Hepatocyte (in vitro differentiated cells): ENCODE measurements around the gene ADCYAP1. TPM values are rescaled to one million over a fixed set of nuclear protein-coding genes. Genes with fewer than 3 reads are reported as not detected.
A peak's percentile ranks its signal among the peaks of the same experiment; 100 is the strongest.

Source experiments
- DNase-seq: peaks from one replicate; pipeline ENCODE4 v3.0.0-alpha.2; 2016; ENCODE audit warnings: low spot score
- H2AFZ ChIP-seq: fragments of 200-600 bp; sonication (generic); 2 replicates; pipeline ENCODE4 v1.6.0; 2016; ENCODE audit warnings: antibody characterized with exemption, mild to moderate bottlenecking
- H3K27ac ChIP-seq: fragments of 200-600 bp; sonication (generic); 2 replicates; pipeline ENCODE4 v1.5.1; 2016; ENCODE audit warnings: mild to moderate bottlenecking
- H3K27me3 ChIP-seq: fragments of 200-600 bp; sonication (generic); 2 replicates; pipeline ENCODE4 v1.6.1; 2016
- H3K36me3 ChIP-seq: fragments of 200-600 bp; sonication (generic); replicated peaks from 2 replicates; pipeline ENCODE4 v1.5.1; 2016; ENCODE audit warnings: low read depth; ENCODE audit not compliant: insufficient read depth
- H3K4me1 ChIP-seq: fragments of 200-600 bp; sonication (generic); 2 replicates; pipeline ENCODE4 v1.5.1; 2016; ENCODE audit warnings: mild to moderate bottlenecking, moderate library complexity; ENCODE audit not compliant: insufficient read depth
- H3K4me2 ChIP-seq: fragments of 200-600 bp; sonication (generic); 2 replicates; pipeline ENCODE4 v1.6.0; 2016
- H3K4me3 ChIP-seq: fragments of 200-600 bp; sonication (generic); 2 replicates; pipeline ENCODE4 v1.5.1; 2016; ENCODE audit warnings: mild to moderate bottlenecking
- H3K79me2 ChIP-seq: fragments of 200-600 bp; sonication (generic); 2 replicates; pipeline ENCODE4 v1.6.0; 2017; ENCODE audit warnings: mild to moderate bottlenecking
- H3K9me2 ChIP-seq: fragments of 200-600 bp; sonication (generic); replicated peaks from 2 replicates; pipeline ENCODE4 v1.6.0; 2017; ENCODE audit warnings: mild to moderate bottlenecking; ENCODE audit not compliant: insufficient read depth
- H3K9me3 ChIP-seq: fragments of 200-600 bp; sonication (generic); 2 replicates; pipeline ENCODE4 v1.5.1; 2016; ENCODE audit warnings: low read depth, mild to moderate bottlenecking
- H4K20me1 ChIP-seq: fragments of 200-600 bp; sonication (generic); 2 replicates; pipeline ENCODE4 v1.6.0; 2016; ENCODE audit warnings: mild to moderate bottlenecking; ENCODE audit not compliant: insufficient read depth, poor library complexity, severe bottlenecking
- EZH2 ChIP-seq: fragments of 200-600 bp; sonication (generic); IDR thresholded peaks from 2 replicates; pipeline ENCODE4 v1.6.1; 2016; ENCODE audit warnings: antibody characterized with exemption, mild to moderate bottlenecking, borderline replicate concordance
- EZH2phosphoT487 ChIP-seq: fragments of 200-600 bp; sonication (generic); IDR thresholded peaks from one replicate; pipeline ENCODE4 v1.6.1; 2018; ENCODE audit warnings: antibody characterized with exemption, mild to moderate bottlenecking, low read depth, moderate library complexity; ENCODE audit not compliant: unreplicated experiment, severe bottlenecking
- WGBS: methylation state at CpG from one replicate; pipeline ENCODE4 v1.1.6; 2016; ENCODE audit warnings: low lambda C conversion rate; ENCODE audit errors: missing lambda C conversion rate; 5-methylcytosine and 5-hydroxymethylcytosine counted together
- polyA plus RNA-seq: library from polyadenylated mRNA; unstranded; fragments of >200 nt; fragmentation: Nextera tagmentation; extraction: Ambion mirVana; gene quantifications from 2 replicates; pipeline ENCODE4 v1.2.1, GENCODE V29; 2016
- total RNA-seq: library from RNA; depleted of rRNA; stranded (reverse); fragments of >200 nt; gene quantifications from 2 replicates; pipeline ENCODE4 v1.2.3, GENCODE V29; 2014
- TF ChIP-seq, protein P1 (sequence below): fragments of 200-600 bp; sonication (generic); IDR thresholded peaks from 2 replicates; pipeline ENCODE4 v1.5.1; 2016; ENCODE audit warnings: antibody characterized with exemption, mild to moderate bottlenecking; ENCODE audit not compliant: poor library complexity

ADCYAP1 gene
- total RNA-seq: 0.40 and 1.7 TPM in 2 replicates
- 0.31 and 0.40 TPM in 2 replicates for polyA plus RNA-seq

GRCh38 chr18:904218-905090 is at the start of gene ADCYAP1:
TSS of gene ADCYAP1 (plus strand) at chr18:904871. CDS start at chr18:905387, 516 bp downstream.
- Histone ChIP-seq H3K36me3 (no peaks in the 10 kb centered on the region), H3K4me1 (peaks cover 30% of the 10 kb centered on the region), H3K27ac (no peak within 1 kb of the TSS), H3K9me3 (no peaks in the 10 kb centered on the region), H3K27me3 (peaks cover 98% of the 10 kb centered on the region), H3K9me2 (no peaks in the 10 kb centered on the region), H3K4me2 (peak within 1 kb of the TSS; percentile 98), H3K4me3 (no peak within 1 kb of the TSS), H2AFZ (no peak within 1 kb of the TSS), H3K79me2 (no peaks in the 10 kb centered on the region), H4K20me1 (no peaks in the 10 kb centered on the region)
- peak; percentile 31 for DNase-seq
- TF ChIP-seq EZH2 (peak; percentile 70), EZH2phosphoT487 (peak; percentile 91)
- TF ChIP-seq, protein P1, sequence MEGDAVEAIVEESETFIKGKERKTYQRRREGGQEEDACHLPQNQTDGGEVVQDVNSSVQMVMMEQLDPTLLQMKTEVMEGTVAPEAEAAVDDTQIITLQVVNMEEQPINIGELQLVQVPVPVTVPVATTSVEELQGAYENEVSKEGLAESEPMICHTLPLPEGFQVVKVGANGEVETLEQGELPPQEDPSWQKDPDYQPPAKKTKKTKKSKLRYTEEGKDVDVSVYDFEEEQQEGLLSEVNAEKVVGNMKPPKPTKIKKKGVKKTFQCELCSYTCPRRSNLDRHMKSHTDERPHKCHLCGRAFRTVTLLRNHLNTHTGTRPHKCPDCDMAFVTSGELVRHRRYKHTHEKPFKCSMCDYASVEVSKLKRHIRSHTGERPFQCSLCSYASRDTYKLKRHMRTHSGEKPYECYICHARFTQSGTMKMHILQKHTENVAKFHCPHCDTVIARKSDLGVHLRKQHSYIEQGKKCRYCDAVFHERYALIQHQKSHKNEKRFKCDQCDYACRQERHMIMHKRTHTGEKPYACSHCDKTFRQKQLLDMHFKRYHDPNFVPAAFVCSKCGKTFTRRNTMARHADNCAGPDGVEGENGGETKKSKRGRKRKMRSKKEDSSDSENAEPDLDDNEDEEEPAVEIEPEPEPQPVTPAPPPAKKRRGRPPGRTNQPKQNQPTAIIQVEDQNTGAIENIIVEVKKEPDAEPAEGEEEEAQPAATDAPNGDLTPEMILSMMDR: no peak
- 13% methylated on average over 49 of the region's 51 CpGs for WGBS

DNA sequence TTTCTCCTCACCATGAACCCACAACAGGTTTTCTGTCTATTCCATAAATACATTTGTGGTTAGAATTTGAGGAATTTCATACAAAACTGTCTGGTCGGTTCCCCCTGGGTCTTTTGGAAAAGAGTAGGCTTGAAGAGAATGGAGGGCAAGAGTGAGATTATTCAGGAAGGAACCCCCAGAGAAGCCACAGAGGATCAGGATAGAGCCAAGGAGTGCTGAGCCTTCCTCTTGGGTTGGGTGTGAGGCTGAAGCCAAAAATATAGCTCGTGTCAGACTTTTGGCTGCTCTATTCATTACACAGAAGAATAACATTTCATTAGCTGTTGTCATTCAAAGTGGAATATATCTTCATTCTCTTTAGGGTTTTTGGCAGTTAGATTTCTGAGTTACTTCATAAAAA is 46.7 kb upstream of the ADCYAP1 start:
- no peak overlapping the region for H3K4me3 ChIP-seq
- WGBS: 82% methylated on average over 2 of the region's 2 CpGs
- H3K27ac ChIP-seq: no peak overlapping the region
- no peaks in the 10 kb centered on the region for H3K9me3 ChIP-seq
- H3K9me2 ChIP-seq: no peaks in the 10 kb centered on the region
- DNase-seq: no peak
- H3K79me2 ChIP-seq: no peaks in the 10 kb centered on the region
- H3K36me3 ChIP-seq: no peaks in the 10 kb centered on the region
- no peak overlapping the region for H3K4me2 ChIP-seq
- TF ChIP-seq, protein P1: no peak
- no peak for TF ChIP-seq EZH2phosphoT487
- H4K20me1 ChIP-seq: no peaks in the 10 kb centered on the region
- peaks cover 6% of the 10 kb centered on the region for H3K27me3 ChIP-seq
- no peaks in the 10 kb centered on the region for H3K4me1 ChIP-seq
- H2AFZ ChIP-seq: no peak overlapping the region

DNA sequence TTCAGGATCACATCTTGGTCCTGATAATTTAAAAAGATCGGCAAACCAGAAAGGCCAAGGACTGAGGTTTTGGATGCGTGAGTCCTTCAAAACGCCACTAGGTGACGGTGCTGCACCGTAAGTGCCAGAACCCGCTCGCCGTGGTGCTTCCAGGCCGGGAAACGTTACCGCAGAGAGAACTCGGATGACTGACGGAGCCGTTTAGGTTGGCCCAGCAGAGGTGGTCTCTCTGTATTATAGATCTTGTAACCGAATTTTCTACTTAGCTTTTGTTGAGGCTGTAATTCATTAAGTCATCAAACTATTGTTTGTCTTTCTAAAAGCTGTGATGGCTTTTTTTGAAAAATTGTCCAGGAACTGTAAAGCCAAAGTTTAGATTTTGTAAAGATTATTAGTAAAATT is 39.8 kb upstream of the ADCYAP1 start:
- Histone ChIP-seq H2AFZ (no peak overlapping the region), H3K4me3 (no peak overlapping the region), H3K27me3 (peaks cover 17% of the 10 kb centered on the region), H3K4me1 (no peaks in the 10 kb centered on the region), H3K36me3 (no peaks in the 10 kb centered on the region), H3K9me2 (no peaks in the 10 kb centered on the region), H3K79me2 (no peaks in the 10 kb centered on the region), H3K27ac (no peak overlapping the region), H3K9me3 (no peaks in the 10 kb centered on the region), H4K20me1 (no peaks in the 10 kb centered on the region), H3K4me2 (no peak overlapping the region)
- TF ChIP-seq, protein P1: peak; percentile 94
- TF ChIP-seq EZH2phosphoT487: no peak
- TF ChIP-seq EZH2: no peak
- 2% methylated on average over 15 of the region's 15 CpGs for WGBS
- peak; percentile 85 for DNase-seq
